Stimulated activated effector memory CD8-positive, alpha-beta T cell treated with anti-CD3 and anti-CD28 coated beads, Interleukin-12 subunit alpha, Interleukin-12 subunit beta, amount 100 ng/mL, for 72 hours (primary cell): ENCODE data around the gene CMIP.
"Not testable (repeated sequence)": the region's sequence is repeated elsewhere in the genome, so short reads cannot be mapped to it uniquely, and the experiment has no call there.

Experiments
- ATAC-seq: fragments of 150-1000 bp; cut with Tn5 transposase; 2 replicates; pipeline ENCODE4 v1.10.0; 2021
- DNase-seq, 2 donors: peaks; one replicate each; pipeline ENCODE4 v3.0.0; 2021 to 2022; ENCODE audit warnings: low spot score in 2 of 2
- H3K27ac Mint-ChIP-seq: one replicate; pipeline ENCODE4 v1.8.0; 2022; ENCODE audit warnings: mild to moderate bottlenecking, mixed read lengths
- H3K36me3 Mint-ChIP-seq: one replicate; pipeline ENCODE4 v1.8.0; 2022; ENCODE audit warnings: mild to moderate bottlenecking, mixed read lengths
- H3K4me1 Mint-ChIP-seq: one replicate; pipeline ENCODE4 v1.8.0; 2022; ENCODE audit warnings: mixed read lengths
- H3K4me3 Mint-ChIP-seq: one replicate; pipeline ENCODE4 v1.8.0; 2022; ENCODE audit warnings: mild to moderate bottlenecking, mixed read lengths
- H3K9me3 Mint-ChIP-seq: one replicate; pipeline ENCODE4 v1.8.0; 2022; ENCODE audit warnings: mixed read lengths

The CMIP gene

DNA sequence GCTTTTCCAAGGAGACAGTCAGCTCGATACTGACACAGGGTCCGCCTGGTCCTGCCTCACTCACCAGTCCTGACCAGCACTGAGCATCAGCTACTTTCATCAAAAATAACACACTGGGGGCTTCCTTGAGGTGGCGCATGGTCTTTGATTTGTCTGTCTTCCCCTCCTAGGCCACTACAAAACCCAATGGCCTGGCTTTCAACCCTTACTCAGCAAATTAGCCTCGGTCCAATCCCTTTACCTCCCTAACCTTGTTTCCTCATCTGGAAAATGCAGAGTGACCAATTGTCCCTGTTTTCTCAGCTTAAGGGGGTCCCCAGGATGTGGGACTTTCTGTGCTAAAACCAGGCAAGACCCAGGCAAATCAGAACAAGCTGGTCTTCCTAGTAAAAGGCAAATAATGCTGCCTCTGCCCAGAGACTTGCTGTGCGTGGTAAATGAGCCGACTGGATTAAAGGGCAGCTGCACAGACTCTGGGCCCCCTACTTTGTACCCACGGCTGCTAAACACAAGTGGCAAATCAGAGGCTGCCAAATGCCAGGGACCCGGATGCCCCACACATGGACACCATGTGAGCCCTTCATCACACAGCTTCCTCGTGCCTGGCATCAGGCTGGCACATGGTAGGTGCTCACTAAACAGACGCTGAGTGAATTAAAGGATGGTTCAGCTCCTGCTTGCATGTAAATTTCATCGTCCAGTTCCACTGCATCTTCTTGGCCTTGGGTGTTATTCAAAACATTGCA is 31.2 kb upstream of the CMIP start:
- H3K36me3 Mint-ChIP-seq: no peaks in the 10 kb centered on the region
- H3K27ac Mint-ChIP-seq: no peak overlapping the region
- H3K4me1 Mint-ChIP-seq: peaks cover 5% of the 10 kb centered on the region
- ATAC-seq (peak; percentile 8), DNase-seq (no peak)
- no peaks in the 10 kb centered on the region for H3K9me3 Mint-ChIP-seq
- H3K4me3 Mint-ChIP-seq: no peak overlapping the region

DNA sequence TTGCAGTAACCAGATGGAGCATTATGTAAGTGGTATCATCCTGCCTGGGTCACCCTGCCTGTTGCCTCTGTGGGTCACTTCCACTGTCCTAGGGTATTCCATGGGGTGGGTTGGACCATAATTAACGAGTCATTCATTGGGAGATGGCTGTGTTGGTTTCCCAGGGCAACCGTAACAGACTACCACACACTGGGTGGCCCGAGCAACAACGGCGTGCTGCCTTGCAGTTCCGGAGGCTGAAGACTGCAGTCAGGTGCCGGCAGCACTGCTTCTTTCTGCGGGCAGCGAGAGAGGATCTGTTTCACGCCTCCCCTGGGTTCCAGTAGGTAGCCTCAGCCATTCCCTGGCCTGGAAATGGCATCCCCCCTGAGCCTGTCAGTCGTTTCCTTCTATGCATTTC is 28.9 kb upstream of the CMIP start:
- Mint-ChIP-seq H3K27ac (no peak overlapping the region), H3K9me3 (no peaks in the 10 kb centered on the region), H3K4me3 (no peak overlapping the region), H3K4me1 (no peaks in the 10 kb centered on the region), H3K36me3 (no peaks in the 10 kb centered on the region)
- DNase-seq: no peak
- ATAC-seq: no peak

DNA sequence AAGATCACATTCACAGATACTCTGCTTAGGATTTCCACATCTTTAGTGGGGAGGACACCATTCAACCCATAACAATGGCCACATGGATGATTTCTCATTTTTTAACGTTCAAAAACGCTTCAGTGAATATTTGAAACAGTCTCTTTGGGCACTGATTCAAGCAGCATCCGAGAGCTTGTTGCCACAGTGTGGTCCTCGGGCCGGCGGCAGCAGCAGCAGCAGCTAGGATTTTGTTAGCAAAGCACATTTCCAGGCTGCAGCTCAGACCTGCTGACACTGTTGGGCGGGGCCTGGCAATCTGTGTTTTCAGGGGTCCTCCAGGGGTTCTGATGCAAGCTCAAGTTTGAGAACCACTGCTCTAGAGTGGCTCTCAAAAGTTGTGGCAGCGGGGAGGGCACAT is 27.9 kb upstream of the CMIP start:
- no peak overlapping the region for H3K4me3 Mint-ChIP-seq
- H3K4me1 Mint-ChIP-seq: no peaks in the 10 kb centered on the region
- no peak for DNase-seq
- no peaks in the 10 kb centered on the region for H3K36me3 Mint-ChIP-seq
- H3K9me3 Mint-ChIP-seq: no peaks in the 10 kb centered on the region
- no peak overlapping the region for H3K27ac Mint-ChIP-seq
- ATAC-seq: no peak

DNA sequence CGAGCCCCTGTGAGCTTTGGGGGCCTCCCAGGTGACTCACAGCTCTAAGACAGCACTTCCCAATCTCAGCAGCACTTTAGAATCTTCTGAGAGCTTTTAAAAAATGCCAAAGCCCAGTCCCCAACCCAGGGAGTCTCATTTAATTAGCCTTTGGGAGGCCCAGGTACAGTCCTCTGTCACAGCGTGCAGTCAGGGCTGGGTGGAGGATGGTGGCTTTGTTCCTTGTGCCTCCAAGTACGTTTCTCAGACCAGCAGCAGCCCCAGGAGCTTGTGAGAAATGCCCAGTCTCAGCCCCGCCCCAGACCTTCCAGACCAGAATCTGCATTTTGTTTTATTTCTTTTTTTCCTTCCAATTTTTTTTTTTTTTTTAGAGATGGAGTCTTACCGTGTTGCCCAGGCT is 27.4 kb upstream of the CMIP start:
- H3K36me3 Mint-ChIP-seq: no peaks in the 10 kb centered on the region
- ATAC-seq: no peak
- no peak overlapping the region for H3K4me3 Mint-ChIP-seq
- no peaks in the 10 kb centered on the region for H3K4me1 Mint-ChIP-seq
- no peak overlapping the region for H3K27ac Mint-ChIP-seq
- no peaks in the 10 kb centered on the region for H3K9me3 Mint-ChIP-seq
- DNase-seq: no peak

DNA sequence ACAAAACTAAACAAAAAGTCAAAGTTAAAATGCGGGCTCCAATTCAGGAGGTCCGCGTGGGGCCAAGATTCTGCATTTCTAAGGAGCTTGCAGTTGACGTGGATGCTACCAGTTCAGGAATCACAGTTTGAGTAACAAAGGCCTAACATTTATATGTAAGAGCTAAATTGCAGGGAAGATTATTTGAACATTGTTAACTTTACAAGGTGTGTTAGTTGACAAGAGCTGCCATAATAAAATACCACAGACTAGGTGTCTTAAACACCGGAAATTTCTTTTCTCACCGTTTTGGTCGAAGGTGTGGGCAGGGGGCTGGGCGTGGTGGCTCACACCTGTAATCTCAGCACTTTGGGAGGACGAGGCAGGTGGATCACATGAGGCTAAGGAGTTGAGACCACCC is 24.8 kb upstream of the CMIP start:
- ATAC-seq (no peak), DNase-seq (no peak)
- Mint-ChIP-seq H3K9me3 (no peaks in the 10 kb centered on the region), H3K27ac (no peak overlapping the region), H3K36me3 (no peaks in the 10 kb centered on the region), H3K4me1 (peaks cover 5% of the 10 kb centered on the region), H3K4me3 (no peak overlapping the region)

DNA sequence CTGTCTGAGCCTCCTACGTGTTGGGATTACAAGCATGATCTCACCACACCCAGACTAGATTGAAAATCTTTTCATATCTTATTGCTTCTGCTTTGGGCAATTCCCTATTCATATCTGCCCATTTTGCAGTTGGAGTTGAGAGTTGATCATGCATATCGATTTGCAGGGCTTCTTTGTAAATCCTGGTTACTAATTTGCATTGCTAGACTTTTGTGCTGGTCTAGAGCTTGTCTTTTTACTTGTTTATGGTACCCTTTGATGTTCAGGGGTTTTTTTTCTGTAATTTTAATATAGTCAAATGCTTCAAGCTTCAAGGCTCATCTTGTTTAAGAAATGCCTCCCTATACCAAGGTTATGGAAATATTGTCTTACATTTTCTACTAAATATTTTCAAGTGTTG is 23.5 kb upstream of the CMIP start:
- Mint-ChIP-seq H3K4me1 (peaks cover 9% of the 10 kb centered on the region), H3K9me3 (no peaks in the 10 kb centered on the region), H3K27ac (no peak overlapping the region), H3K4me3 (no peak overlapping the region), H3K36me3 (no peaks in the 10 kb centered on the region)
- ATAC-seq (no peak), DNase-seq (no peak)

DNA sequence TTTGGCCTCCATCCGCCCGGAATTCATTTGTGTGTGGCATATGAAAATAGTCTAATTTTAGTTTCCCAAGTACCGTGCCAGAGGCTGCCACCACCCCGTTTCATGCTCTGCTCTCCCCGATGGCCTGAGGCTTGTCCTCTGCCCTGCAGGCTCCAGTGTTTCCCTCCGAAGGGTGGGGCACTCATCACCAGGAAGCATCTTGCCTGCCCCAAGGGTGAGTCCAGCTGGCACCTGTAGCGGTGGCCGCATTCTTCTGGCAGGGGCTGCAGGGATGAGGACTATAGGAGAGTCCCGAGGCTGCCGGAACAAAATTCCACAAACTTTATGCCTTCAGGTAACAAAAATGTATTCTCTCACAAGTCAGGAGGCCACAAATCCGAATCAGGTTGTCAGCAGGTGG is 23.1 kb upstream of the CMIP start:
- DNase-seq (no peak), ATAC-seq (no peak)
- Mint-ChIP-seq H3K4me3 (no peak overlapping the region), H3K27ac (no peak overlapping the region), H3K4me1 (peaks cover 9% of the 10 kb centered on the region), H3K9me3 (no peaks in the 10 kb centered on the region), H3K36me3 (no peaks in the 10 kb centered on the region)

DNA sequence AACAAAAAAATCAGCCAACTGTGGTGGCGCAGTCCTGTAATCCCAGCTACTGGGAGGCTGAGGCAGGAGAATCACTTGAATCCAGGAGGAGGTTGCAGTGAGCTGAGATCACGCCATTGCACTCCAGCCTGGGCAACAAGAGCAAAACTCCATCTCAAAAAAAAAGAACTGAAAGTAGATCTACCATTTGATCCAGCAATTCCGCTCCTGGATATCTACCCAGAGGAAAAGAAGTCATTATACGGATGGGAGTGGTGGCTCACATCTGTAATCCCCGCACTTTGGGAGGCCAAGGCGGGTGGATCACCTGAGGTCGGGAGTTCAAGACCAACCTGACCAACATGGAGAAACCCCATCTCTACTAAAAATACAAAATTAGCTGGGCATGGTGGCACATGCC is 22.5 kb upstream of the CMIP start:
- DNase-seq, H3K4me1 Mint-ChIP-seq, H3K27ac Mint-ChIP-seq, ATAC-seq, H3K4me3 Mint-ChIP-seq, H3K9me3 Mint-ChIP-seq, H3K36me3 Mint-ChIP-seq: not testable (repeated sequence)

DNA sequence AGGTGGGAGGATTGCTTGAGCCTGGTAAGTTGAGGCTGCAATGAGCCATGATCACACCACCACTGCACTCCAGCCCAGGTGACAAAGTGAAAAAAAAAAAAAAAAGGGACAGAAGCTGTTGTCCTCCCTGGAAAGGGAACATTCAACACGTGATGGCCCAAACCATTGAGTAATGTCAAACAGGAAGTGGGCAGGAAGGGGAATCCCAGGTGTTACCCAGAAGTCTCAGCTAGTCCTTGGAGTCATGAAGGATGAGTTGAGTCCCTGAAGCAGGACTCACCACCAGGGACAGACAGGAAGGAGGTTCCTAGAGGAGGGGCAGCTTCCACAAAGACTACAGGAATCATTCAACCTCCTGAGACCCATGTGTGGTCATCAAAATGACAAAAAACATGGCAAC is 19.8 kb upstream of the CMIP start:
- no peaks in the 10 kb centered on the region for H3K9me3 Mint-ChIP-seq
- peak overlapping the region; percentile 49 for H3K27ac Mint-ChIP-seq
- H3K36me3 Mint-ChIP-seq: no peaks in the 10 kb centered on the region
- ATAC-seq (peak; percentile 75), DNase-seq (no peak)
- no peak overlapping the region for H3K4me3 Mint-ChIP-seq
- H3K4me1 Mint-ChIP-seq: peaks cover 14% of the 10 kb centered on the region

DNA sequence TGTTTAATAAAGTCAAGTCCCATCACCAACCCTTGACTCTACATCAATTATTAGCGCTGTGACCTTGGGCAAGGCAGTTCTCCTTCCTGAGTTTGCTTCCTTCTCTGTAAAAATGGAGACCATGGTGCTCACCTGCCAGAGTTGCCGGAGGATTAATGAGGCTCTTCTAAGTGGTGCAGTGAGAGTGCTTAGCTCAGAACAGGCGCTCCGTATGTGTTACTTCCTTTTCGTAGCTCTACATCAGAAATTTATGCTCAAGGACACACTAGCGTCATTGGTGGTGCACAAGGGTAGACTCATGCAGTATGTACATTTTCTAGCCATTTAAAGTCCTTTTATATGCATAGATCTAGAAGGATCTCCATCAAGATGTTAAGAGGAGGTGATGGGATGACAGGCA is 17.4 kb upstream of the CMIP start:
- H3K4me1 Mint-ChIP-seq: peaks cover 21% of the 10 kb centered on the region
- no peak for DNase-seq
- H3K36me3 Mint-ChIP-seq: no peaks in the 10 kb centered on the region
- H3K9me3 Mint-ChIP-seq: no peaks in the 10 kb centered on the region
- no peak overlapping the region for H3K4me3 Mint-ChIP-seq
- H3K27ac Mint-ChIP-seq: no peak overlapping the region
- ATAC-seq: no peak

DNA sequence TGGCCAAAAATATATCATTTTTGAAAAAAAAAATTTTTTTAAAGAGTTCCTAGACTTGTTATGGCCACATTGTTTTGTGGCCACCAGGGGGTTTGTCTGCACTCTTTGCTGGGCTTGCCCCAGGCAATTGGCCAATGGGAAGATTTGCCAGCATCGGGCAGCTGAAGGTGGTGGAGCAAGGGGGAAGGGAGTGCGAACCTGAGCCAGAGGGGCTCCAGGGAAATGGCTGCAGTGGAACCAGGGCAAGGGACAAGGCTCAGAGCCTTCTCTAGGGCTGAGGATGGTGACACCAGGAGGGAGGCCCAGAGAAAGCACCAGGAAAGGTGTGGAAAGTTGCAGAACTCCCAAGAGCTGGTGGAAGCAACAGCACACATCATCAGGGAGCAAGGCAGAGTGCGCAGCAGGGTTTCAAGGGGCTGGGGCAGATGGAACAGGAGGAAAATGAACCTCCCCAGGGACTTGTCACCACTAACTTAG is 15.5 kb upstream of the CMIP start:
- Mint-ChIP-seq H3K36me3 (no peaks in the 10 kb centered on the region), H3K27ac (peak overlapping the region; percentile 57), H3K9me3 (no peaks in the 10 kb centered on the region), H3K4me1 (peaks cover 21% of the 10 kb centered on the region), H3K4me3 (no peak overlapping the region)
- no peak for DNase-seq
- ATAC-seq: no peak

DNA sequence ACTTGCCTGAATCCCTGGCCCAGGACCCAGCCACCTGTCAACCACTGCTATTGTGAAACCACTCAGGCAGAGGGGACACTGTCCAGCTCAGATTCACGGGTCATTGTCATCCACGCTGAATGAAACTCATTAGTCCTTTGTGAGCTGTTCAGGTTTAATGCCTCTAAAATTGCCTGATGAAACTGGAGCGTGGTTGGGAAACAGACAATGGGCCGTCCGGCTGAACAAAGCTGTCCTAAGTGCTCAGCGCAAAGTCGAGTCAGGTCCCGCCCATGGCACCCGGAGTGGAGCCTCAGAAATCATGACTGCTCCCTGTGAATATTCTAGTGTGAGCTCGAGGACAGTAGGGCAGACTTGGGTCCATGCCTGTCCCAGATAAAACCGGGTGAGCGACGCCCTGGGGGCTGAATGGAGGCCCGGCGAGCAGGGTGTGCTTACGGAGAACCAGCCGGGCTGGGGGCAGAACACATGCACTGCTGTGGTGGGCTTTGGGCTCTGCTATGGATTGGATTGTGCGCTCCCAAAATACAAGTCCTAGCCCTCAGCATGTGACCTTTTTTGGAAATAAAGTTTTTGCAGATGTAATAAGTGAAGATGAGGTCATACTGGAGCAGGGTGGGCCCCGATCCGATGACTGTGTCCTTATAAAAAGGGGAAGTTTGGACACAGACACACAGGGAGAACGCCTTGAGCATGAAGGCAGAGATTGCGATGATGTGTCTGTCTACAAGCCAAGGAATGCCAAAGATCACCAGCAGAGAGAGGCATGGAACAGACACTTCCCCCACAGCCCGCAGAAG is 12.9 kb upstream of the CMIP start:
- ATAC-seq (no peak), DNase-seq (no peak)
- Mint-ChIP-seq H3K9me3 (no peaks in the 10 kb centered on the region), H3K36me3 (no peaks in the 10 kb centered on the region), H3K4me1 (peaks cover 17% of the 10 kb centered on the region), H3K27ac (peak overlapping the region; percentile 20), H3K4me3 (no peak overlapping the region)

DNA sequence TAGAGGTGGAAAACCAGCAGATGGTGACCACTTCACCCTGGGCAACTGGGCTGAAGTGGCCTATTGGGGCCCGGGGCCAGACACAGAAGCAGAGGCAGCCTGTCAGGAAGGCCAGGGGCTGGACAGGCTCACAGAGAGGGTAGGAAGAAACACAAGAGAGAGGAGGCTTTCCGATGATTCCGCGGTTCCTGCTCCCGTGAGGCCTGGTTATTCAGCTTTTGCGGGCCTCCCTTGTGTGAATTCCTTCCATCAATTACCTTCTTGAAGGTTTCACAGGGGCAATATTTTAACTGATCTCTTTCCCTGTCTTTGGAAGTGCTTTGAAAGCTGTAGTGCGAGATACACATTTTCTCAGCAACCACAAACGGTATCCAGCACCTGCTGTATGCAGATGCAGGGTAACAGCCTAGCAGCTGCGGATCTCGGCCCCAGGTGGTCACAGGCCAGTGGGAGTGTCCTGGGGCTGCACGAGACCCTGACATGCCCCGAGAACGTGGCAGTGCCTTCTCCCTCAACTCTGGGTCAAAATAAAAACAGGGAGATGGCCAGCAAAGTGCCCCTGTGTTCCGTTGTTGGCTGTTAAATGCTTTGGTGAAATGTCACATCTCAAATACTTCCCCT is 11.6 kb upstream of the CMIP start:
- Mint-ChIP-seq H3K36me3 (no peaks in the 10 kb centered on the region), H3K4me3 (no peak overlapping the region)
- ATAC-seq: no peak

DNA sequence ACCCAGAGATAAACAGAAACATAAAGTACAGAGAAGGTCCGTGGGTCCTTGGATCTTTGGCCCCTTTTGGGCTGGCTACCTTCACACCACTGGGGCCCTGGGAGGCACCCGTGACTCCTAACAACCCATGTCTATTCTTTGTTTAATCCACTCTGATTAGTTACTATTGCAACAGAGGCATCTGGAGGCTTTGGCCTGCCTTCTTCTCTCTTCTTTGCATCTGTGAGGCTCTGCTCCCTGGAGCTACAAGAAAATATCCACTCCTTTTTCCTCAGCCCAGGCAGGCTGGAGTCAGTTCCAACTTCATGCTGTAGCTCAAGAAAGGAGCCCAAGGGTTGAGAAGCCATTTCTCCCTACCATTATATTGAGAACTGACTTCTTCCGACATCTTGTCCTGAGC is 9.5 kb upstream of the CMIP start:
- no peak overlapping the region for H3K27ac Mint-ChIP-seq
- H3K4me1 Mint-ChIP-seq: peaks cover 36% of the 10 kb centered on the region
- no peaks in the 10 kb centered on the region for H3K36me3 Mint-ChIP-seq
- ATAC-seq: no peak
- no peak overlapping the region for H3K4me3 Mint-ChIP-seq
- no peak for DNase-seq
- H3K9me3 Mint-ChIP-seq: no peaks in the 10 kb centered on the region

More for the DNA sequence above, 11.6 kb upstream of the CMIP start:
- H3K27ac Mint-ChIP-seq: no peak overlapping the region
- H3K9me3 Mint-ChIP-seq: no peaks in the 10 kb centered on the region
- peaks cover 27% of the 10 kb centered on the region for H3K4me1 Mint-ChIP-seq
- no peak for DNase-seq

DNA sequence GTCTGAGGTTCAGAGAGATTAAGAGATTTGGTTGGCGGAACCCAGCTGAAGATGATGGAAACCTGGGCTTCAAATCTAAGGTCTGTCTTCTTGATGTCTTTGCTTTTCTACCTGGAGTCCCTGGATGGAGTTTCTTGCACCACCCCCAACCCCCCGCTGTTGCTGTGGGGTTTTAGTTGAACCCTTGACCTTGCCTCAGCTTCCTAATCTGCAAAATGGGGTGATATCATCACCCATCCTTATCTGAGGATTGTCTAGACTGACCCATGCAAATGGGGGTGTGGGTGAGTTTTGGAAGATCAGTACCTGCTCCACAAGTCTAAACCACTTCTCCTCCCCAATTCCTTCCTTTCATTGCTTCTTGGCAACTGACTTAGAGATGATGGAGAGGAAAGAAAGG is 9.0 kb upstream of the CMIP start:
- no peak overlapping the region for H3K4me3 Mint-ChIP-seq
- no peaks in the 10 kb centered on the region for H3K36me3 Mint-ChIP-seq
- DNase-seq (no peak), ATAC-seq (no peak)
- no peak overlapping the region for H3K27ac Mint-ChIP-seq
- no peaks in the 10 kb centered on the region for H3K9me3 Mint-ChIP-seq
- peaks cover 36% of the 10 kb centered on the region for H3K4me1 Mint-ChIP-seq

DNA sequence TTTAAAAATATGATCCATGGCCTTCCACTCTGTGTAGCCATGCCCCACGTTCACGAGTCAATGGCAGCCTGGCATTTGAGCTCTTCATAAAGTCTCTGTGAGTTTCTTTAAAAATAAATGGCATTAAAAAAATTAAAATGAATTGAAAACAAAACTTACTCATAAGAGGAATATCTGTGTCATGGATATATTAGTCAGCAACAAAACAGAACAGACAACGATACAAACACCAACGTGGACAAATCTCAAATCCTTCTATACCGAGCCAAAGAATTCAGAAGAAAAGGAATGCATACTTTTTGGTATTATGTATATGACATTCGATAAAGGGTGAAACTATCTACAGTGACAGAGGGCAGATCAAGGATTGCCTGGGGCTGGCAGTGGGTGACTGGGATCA is 8.2 kb upstream of the CMIP start:
- no peaks in the 10 kb centered on the region for H3K9me3 Mint-ChIP-seq
- H3K4me1 Mint-ChIP-seq: peaks cover 32% of the 10 kb centered on the region
- no peaks in the 10 kb centered on the region for H3K36me3 Mint-ChIP-seq
- H3K4me3 Mint-ChIP-seq: no peak overlapping the region
- H3K27ac Mint-ChIP-seq: peak overlapping the region; percentile 20
- ATAC-seq: peak; percentile 40
- DNase-seq: no peak
